MCF 10A (cell line): ENCODE results near the gene DKC1. TPM values are rescaled to one million over a fixed set of nuclear protein-coding genes. Genes with fewer than 3 reads are reported as not detected.
A peak's percentile ranks its signal among the peaks of the same experiment; 100 is the strongest.

Source experiments
- BruUV-seq: library from RNA; stranded (reverse); fragments of 400-500 nt; replicated peaks from 2 replicates; lab custom pipeline; 2021; lab: Mats Ljungman, UMichigan
- CTCF ChIA-PET: fragments of 300-600 bp; sonication (Branson Sonifier 250); formaldehyde crosslinking; extraction: SDS; loops from one replicate; lab custom pipeline; 2021; ENCODE audit warnings: antibody characterized with exemption, inconsistent platforms; lab: Yijun Ruan, JAX
- POLR2A ChIA-PET: fragments of 300-600, 350-650 bp; sonication (Branson Sonifier 250); formaldehyde crosslinking; extraction: SDS; loops from one replicate; lab custom pipeline; 2020; ENCODE audit warnings: antibody characterized with exemption, inconsistent platforms; lab: Yijun Ruan, JAX
- DNase-seq: peaks from one replicate; pipeline ENCODE4 v3.0.0-alpha.2; 2018; ENCODE audit not compliant: unreplicated experiment
- H3K27ac Mint-ChIP-seq: one replicate; pipeline ENCODE4 v1.8.0; 2022; ENCODE audit warnings: mild to moderate bottlenecking, low read depth, mixed read lengths; ENCODE audit not compliant: unreplicated experiment
- H3K27me3 Mint-ChIP-seq: one replicate; pipeline ENCODE4 v1.8.0; 2022; ENCODE audit warnings: mixed read lengths; ENCODE audit not compliant: insufficient read depth, unreplicated experiment
- H3K36me3 Mint-ChIP-seq: one replicate; pipeline ENCODE4 v1.8.0; 2022; ENCODE audit warnings: mild to moderate bottlenecking, moderate library complexity, mixed read lengths; ENCODE audit not compliant: insufficient read depth, unreplicated experiment
- H3K4me1 Mint-ChIP-seq: one replicate; pipeline ENCODE4 v1.8.0; 2022; ENCODE audit warnings: mixed read lengths; ENCODE audit not compliant: insufficient read depth, unreplicated experiment
- H3K4me3 Mint-ChIP-seq: one replicate; pipeline ENCODE4 v1.8.0; 2022; ENCODE audit warnings: mild to moderate bottlenecking, moderate library complexity, mixed read lengths; ENCODE audit not compliant: unreplicated experiment
- H3K9me3 Mint-ChIP-seq: one replicate; pipeline ENCODE4 v1.8.0; 2022; ENCODE audit warnings: mixed read lengths; ENCODE audit not compliant: unreplicated experiment
- CTCF ChIP-seq: fragments of 200-600 bp; IDR thresholded peaks from one replicate; pipeline ENCODE4 v1.8.0; 2022; ENCODE audit warnings: antibody characterized with exemption, mild to moderate bottlenecking; ENCODE audit not compliant: unreplicated experiment
- intact Hi-C: fragments of 100-400 bp; cut with micrococcal nuclease; formaldehyde crosslinking; loops from 2 replicates; pipeline ENCODE4 v1.14.1; 2022
- total RNA-seq: library from RNA; stranded (reverse); gene quantifications from 2 replicates; pipeline ENCODE4 v1.2.3, GENCODE V29; 2022

DKC1 gene
- total RNA-seq, 1 experiment from 2014 or later, result 196 TPM

- Mint-ChIP-seq H3K4me1 (no peaks in the 10 kb centered on the region), H3K9me3 (no peaks in the 10 kb centered on the region), H3K4me3 (no peak overlapping the region), H3K27ac (no peak overlapping the region), H3K27me3 (peaks cover 11% of the 10 kb centered on the region), H3K36me3 (peaks cover 78% of the 10 kb centered on the region)
- ChIA-PET POLR2A (interaction anchor here (0.9 to 3.3 kb wide), 4 partner anchors 12 to 49 kb away, joined by 3 to 14 read pairs (median 4); no protein-coding TSS in a partner anchor), CTCF (interaction anchor here (0.9 to 1.1 kb wide), 2 partner anchors 11 to 27 kb away, joined by 3 to 4 read pairs; no protein-coding TSS in a partner anchor)
- no TSS peak for BruUV-seq
- intact Hi-C loops, result no loop called here
- no peak for TF ChIP-seq CTCF
- DNase-seq, result peak; percentile 69
Measured at GRCh38 chrX:154775419-154776349, 13.0 kb downstream of the DKC1 start.

- H3K4me3 Mint-ChIP-seq, result no peak overlapping the region
- peaks cover 67% of the 10 kb centered on the region for H3K36me3 Mint-ChIP-seq
- no peak for DNase-seq
- no peaks in the 10 kb centered on the region for H3K9me3 Mint-ChIP-seq
- ChIA-PET CTCF (no interaction called here), POLR2A (interaction anchor here (1.1 to 3.3 kb wide), 2 partner anchors 13 to 48 kb away, joined by 3 to 14 read pairs; no protein-coding TSS in a partner anchor)
- no peaks in the 10 kb centered on the region for H3K4me1 Mint-ChIP-seq
- no peak for TF ChIP-seq CTCF
- no TSS peak for BruUV-seq
- no peak overlapping the region for H3K27ac Mint-ChIP-seq
- peaks cover 11% of the 10 kb centered on the region for H3K27me3 Mint-ChIP-seq
- intact Hi-C loops, result no loop called here
Measured at GRCh38 chrX:154776753-154777152, 14.1 kb downstream of the DKC1 start.

GRCh38 chrX:154779261-154779660 is 16.6 kb downstream of the DKC1 start:
- peaks cover 51% of the 10 kb centered on the region for H3K36me3 Mint-ChIP-seq
- intact Hi-C loops, result no loop called here
- ChIA-PET POLR2A (interaction anchor here (0.8 to 1.5 kb wide), 3 partner anchors 17 to 25 kb away, joined by 3 to 4 read pairs (median 3); partner anchors contain the start of gene DKC1), CTCF (interaction anchor here (1.0 to 1.6 kb wide), 2 partner anchors 16 to 18 kb away, joined by 3 to 5 read pairs; partner anchors contain the start of gene DKC1)
- no peak overlapping the region for H3K27ac Mint-ChIP-seq
- no peak for DNase-seq
- H3K4me3 Mint-ChIP-seq, result no peak overlapping the region
- H3K9me3 Mint-ChIP-seq, result no peaks in the 10 kb centered on the region
- no peaks in the 10 kb centered on the region for H3K4me1 Mint-ChIP-seq
- no TSS peak for BruUV-seq
- TF ChIP-seq CTCF, result no peak
- peaks cover 33% of the 10 kb centered on the region for H3K27me3 Mint-ChIP-seq

- H3K9me3 Mint-ChIP-seq, result no peaks in the 10 kb centered on the region
- POLR2A ChIA-PET, result interaction anchor here (1.5 kb wide), 1 partner anchor 18 kb away, joined by 6 read pairs; no protein-coding TSS in a partner anchor
- H3K4me3 Mint-ChIP-seq, result no peak overlapping the region
- CTCF ChIA-PET, result interaction anchor here (1.6 kb wide), 1 partner anchor 17 kb away, joined by 5 read pairs; the partner anchor contains the start of gene DKC1
- no peak for TF ChIP-seq CTCF
- DNase-seq, result no peak
- H3K36me3 Mint-ChIP-seq, result peaks cover 34% of the 10 kb centered on the region
- peaks cover 50% of the 10 kb centered on the region for H3K27me3 Mint-ChIP-seq
- intact Hi-C loops, result no loop called here
- H3K4me1 Mint-ChIP-seq, result no peaks in the 10 kb centered on the region
- H3K27ac Mint-ChIP-seq, result no peak overlapping the region
- BruUV-seq, result no TSS peak
Measured at GRCh38 chrX:154780968-154781367, 18.3 kb downstream of the DKC1 start.
